ENCODE results near the gene ZNF783. TPM values are rescaled to one million over a fixed set of nuclear protein-coding genes. Genes with fewer than 3 reads are reported as not detected.
A peak's percentile ranks its signal among the peaks of the same experiment; 100 is the strongest.

The ZNF783 gene
- polyA plus RNA-seq, 4 donors = 11.8 to 14.3 (median 13.1) TPM

GRCh38 chr7:149280151-149280550 is 18.2 kb downstream of the ZNF783 start:
- no peak for DNase-seq (ENCODE audit: low read depth in 4 of 4, low spot score in 3 of 4)

GRCh38 chr7:149280661-149281507 is 18.9 kb downstream of the ZNF783 start:
- DNase-seq (ENCODE audit: low read depth in 4 of 4, low spot score in 3 of 4) = no peak

DNA sequence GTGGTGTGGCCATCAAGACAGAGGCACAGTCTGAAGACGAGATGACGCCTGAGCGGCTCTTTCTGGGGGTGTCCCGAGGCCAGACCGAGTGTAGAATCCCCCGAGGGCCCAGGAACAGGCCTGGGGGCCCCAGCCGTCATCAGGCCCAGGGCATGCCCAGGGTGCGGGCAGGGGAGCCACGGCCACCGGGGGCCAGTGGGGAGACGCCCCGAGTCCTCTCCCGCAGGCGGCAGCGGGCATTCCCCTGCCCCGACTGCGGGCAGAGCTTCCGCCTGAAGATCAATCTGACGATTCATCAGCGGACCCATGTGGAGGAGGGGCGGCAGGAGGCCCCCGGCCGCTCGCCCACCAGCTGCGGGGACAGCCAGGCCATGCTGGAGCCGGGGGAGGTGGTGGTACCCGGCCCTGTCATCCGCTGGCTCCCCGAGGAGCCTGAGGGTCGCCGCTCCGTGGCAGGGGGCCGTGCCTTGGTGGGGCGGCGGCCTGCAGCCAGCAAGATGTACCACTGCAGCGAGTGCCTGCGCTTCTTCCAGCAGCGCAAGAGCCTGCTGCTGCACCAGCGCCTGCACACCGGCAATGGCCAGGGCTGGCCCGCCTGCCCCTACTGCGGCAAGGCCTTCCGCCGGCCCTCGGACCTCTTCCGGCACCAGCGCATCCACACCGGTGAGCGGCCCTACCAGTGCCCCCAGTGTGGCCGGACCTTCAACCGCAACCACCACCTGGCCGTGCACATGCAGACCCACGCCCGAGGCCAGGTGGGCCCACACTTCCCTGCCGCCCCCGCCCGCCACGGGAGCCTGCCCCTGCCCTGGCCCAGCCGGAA is 19.7 kb downstream of the ZNF783 start:
- no peak for DNase-seq (ENCODE audit: low read depth in 4 of 4, low spot score in 3 of 4)

DNA sequence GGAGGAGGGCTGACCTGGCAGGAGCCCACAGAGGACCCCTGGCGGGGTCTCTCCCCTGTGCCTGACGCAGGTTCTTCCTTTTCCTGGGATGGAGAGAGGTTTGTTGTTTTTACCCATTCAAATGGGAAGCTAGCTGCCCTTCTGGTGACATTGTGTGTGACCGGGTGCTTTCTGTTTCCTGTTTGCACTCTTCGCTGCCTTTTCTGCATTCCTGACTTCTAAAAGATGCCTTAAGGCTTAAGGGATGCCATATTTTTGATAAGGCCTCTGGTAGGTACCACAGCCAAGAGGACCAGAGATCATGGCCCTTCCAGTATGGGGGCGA is 20.3 kb downstream of the ZNF783 start:
- DNase-seq (ENCODE audit: low read depth in 4 of 4, low spot score in 3 of 4) = no peak

DNA sequence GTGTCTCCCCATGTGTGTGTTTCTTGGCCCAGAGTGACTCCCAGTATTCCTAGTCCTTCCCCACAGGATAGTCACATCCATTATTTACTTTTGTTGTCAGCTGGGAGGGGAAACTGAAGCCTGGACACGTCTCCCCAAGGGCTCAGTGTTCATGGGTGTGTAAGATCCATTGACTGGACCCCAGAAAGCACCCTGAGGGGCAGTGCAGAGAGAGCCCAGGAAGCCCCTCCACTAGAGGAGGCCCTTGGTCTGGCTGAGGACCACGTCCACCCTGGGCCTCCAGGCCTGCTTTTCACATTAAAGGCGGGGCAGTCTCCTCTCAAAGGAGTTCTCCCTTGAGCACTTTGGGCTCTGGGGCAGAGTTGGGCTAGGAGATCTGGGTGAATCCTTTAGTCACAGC is 21.3 kb downstream of the ZNF783 start:
- no peak for DNase-seq (ENCODE audit: low read depth in 4 of 4, low spot score in 3 of 4)

GRCh38 chr7:149284343-149284742 is 22.3 kb downstream of the ZNF783 start:
- DNase-seq (ENCODE audit: low read depth in 4 of 4, low spot score in 3 of 4) = no peak

DNA sequence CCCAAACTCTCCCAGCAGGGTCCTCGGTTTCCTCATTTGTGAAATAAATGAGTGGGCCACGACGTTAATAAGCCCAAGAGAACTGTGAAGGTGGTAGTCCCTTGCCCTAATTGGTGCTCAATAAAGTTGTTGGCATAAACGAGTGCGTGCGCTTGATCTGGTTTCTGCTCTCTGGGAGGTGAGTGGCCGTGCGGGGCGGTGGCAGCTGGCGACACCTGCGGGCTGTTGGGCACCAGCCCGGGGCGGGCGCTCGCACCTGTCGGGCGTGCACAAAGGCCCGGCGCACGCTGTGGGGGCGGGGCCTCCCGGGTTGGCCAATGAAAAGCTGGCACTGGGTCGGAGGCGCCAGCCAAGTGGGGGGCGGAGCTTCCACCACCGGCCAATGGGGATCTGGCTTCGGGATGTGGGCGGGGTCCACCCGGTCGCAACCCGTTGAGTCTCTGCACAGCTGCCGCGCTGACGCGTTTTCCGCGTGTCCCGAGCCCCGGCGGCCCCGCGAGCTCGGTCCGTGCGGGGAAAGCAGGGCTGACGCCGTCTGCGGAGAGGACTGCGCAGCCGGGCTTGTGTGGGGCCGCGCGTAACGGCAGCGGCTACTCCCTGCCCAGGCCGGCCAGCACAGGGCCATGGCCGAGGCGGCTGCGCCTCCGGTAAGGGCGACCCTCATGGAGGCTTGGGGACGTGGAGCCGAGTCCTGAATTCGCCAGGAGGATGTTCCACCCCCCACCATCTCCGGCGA is 23.0 kb downstream of the ZNF783 start:
- DNase-seq (ENCODE audit: low read depth in 4 of 4, low spot score in 3 of 4) = peak; percentile 79 to 85 (median 84)

DNA sequence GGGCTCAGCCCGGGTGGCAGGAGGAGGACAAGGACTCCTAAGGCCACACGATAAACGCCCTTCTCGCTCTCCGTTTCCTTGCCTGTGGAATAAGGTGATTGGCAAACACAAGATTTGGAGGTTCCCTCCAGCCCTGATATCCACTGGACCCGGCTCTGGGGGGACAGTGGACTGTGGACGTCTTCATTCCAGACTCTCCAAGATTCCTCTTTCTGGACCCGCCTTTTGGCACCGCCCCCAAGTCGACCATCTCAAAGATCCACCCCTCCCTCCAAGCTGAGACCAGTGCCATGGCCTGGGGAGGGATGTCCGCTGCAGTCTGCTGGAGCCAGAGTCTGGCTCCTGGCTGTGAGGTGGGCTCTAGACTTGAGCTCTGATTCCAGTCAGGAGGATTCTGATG is 23.6 kb downstream of the ZNF783 start:
- peak in 3 of 4 donors; percentile 8 to 14 (median 10) for DNase-seq (ENCODE audit: low read depth in 4 of 4, low spot score in 3 of 4)

DNA sequence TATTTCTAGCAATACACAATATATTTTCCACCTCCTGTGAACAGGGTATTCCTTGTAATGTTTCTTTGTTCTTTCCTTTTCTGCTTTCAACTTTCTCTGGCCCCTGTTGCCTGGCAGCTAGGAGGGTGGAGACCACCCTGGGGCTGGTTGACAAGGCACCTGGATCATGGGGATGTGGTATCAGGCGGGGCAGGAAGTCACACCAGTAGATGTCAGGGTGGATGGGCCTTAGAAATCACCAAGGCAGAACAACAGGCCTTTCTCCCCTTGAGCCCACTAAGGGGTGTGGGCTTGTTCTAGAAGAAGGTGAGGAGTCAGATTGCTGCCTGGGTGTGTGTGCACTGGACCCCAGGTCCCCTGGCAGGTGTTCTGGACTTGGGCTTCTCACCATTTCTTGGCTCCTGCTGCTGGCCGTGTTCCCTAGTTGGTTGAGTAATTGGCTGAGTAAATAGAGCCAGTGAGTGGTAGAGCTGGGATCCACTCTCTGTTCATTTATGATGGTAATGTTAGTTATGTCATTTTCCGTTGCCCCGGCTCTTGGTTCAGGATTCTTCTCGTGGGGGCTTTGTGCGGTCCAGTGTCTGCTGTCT is 24.9 kb downstream of the ZNF783 start:
- no peak for DNase-seq (ENCODE audit: low read depth in 4 of 4, low spot score in 3 of 4)

GRCh38 chr7:149287622-149288021 is 25.6 kb downstream of the ZNF783 start:
- no peak for DNase-seq (ENCODE audit: low read depth in 4 of 4, low spot score in 3 of 4)

DNA sequence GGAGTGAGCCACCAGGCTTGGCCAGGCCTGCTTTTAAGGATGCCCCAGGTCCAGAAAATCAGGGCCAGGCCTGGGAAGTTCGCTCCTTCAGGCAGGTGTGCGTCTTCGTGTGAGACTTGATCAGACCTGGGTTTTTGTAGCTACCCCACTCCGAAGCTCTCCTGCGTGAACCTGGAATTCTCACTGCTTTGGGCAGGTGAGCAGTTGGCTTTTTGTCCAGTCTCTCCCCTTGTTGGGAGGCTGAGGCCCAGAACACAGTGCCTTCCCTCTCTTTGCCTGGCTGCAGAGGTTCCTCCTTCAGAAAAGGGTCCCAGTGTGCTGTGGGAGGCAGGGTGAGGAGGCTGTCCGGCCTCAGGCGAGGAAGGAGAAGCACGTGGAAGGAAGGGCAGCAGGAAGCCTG is 27.3 kb downstream of the ZNF783 start:
- DNase-seq (ENCODE audit: low read depth in 4 of 4, low spot score in 3 of 4) = no peak

- no peak for DNase-seq (ENCODE audit: low read depth in 4 of 4, low spot score in 3 of 4)
Observed at GRCh38 chr7:149289856-149290255, 27.9 kb downstream of the ZNF783 start.

GRCh38 chr7:149291036-149291780 is 29.2 kb downstream of the ZNF783 start:
- no peak for DNase-seq (ENCODE audit: low read depth in 4 of 4, low spot score in 3 of 4)

GRCh38 chr7:149291781-149292461 is 29.9 kb downstream of the ZNF783 start:
- no peak for DNase-seq (ENCODE audit: low read depth in 4 of 4, low spot score in 3 of 4)

GRCh38 chr7:149292462-149292823 is 30.4 kb downstream of the ZNF783 start:
- no peak for DNase-seq (ENCODE audit: low read depth in 4 of 4, low spot score in 3 of 4)

- DNase-seq (ENCODE audit: low read depth in 4 of 4, low spot score in 3 of 4) = no peak
Observed at GRCh38 chr7:149293338-149293737, 31.3 kb downstream of the ZNF783 start.

GRCh38 chr7:149293946-149294633 is 32.1 kb downstream of the ZNF783 start:
- DNase-seq (ENCODE audit: low read depth in 4 of 4, low spot score in 3 of 4) = no peak

DNA sequence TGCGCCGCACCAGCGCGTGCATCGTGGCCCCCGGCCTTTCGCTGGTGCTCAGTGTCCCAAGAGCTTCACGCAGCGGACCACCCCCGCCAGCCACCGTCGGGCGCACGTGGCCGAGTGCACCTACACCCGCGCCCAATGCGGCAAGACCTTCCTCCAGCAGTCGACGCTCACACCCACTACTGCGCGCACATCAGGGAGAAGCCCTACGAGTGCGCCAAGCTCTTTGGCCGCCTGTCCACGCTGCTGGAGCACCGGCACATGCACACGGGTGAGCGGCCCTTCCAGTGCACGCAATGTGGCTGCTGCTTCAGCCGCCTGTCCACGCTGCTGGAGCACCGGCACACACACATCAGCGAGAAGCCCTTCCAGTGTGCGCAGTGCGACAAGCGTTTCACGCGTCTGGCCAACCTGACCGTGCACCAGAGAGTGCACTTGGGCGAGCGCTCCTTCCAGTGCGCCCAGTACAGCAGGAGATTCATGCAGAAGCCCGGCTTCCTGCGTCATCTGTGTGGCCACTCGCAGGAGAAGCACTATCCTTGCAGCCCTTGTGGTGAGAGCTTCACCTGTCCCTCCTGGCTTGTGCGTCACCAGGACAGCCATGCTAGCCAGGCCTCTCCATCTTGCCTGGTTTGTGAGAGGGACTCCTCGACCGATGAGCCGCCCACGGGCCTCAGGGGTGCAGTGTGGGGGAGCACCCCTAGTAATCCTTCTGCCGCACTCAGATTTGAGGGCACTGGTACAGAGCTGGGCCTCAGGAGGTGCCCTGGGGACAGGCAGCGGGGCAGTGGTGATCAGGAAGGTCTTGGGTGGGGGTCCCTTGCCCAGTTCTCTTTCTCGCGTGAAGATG is 32.9 kb downstream of the ZNF783 start:
- DNase-seq (ENCODE audit: low read depth in 4 of 4, low spot score in 3 of 4) = no peak
